Pancreas (tissue), 10 donors: ENCODE results near the gene AUP1. TPM values are rescaled to one million over a fixed set of nuclear protein-coding genes. Genes with fewer than 3 reads are reported as not detected.

Experiments used
- ATAC-seq, 4 donors: fragments of 200-7000 bp; cut with Tn5 transposase; one replicate each; pipeline versions ENCODE4 v1.8.0 to v1.9.1; 2020; ENCODE audit warnings: mild to moderate bottlenecking in 4 of 4, moderate library complexity in 4 of 4
- DNase-seq, 6 donors: peaks; one replicate each; pipeline ENCODE4 v3.0.0-alpha.2; 2020
- FAIRE-seq: peaks from 2 replicates; lab custom pipeline; 2012; peaks lifted over from hg19 to GRCh38; lab: Jason Lieb, UNC
- H3K27ac ChIP-seq, 4 donors: fragments of 200-600 bp; sonication (generic); 1 replicate in 3 of 4; 2 replicates in 1 of 4; pipeline versions ENCODE4 v1.5.0 to v1.8.0; 2020
- H3K27me3 ChIP-seq, 4 donors: fragments of 200-600 bp; one replicate each; pipeline ENCODE4 v1.8.0; 2021
- H3K36me3 ChIP-seq, 3 donors: fragments of 200-600 bp; sonication (generic) in 1 of 3; one replicate each; pipeline versions ENCODE4 v1.5.0 to v1.8.0; 2020 to 2021
- H3K4me1 ChIP-seq, 3 donors: fragments of 200-600 bp; one replicate each; pipeline ENCODE4 v1.8.0; 2021
- H3K4me3 ChIP-seq, 4 donors: fragments of 200-600 bp; sonication (generic) in 2 of 4; one replicate each; pipeline versions ENCODE4 v1.5.0 to v1.8.0; 2020 to 2021
- H3K9me3 ChIP-seq, 4 donors: fragments of 200-600 bp; one replicate each; pipeline ENCODE4 v1.8.0; 2021
- WGBS, 2 donors: extraction: QIAGEN DNeasy Blood & Tissue Kit; methylation state at CpG; one replicate each; pipeline ENCODE4 v1.1.7; 2013; 5-methylcytosine and 5-hydroxymethylcytosine counted together
- intact Hi-C, 3 donors: fragments of 100-400 bp; cut with DNase I; formaldehyde crosslinking; loops; one replicate each; pipeline versions ENCODE4 v1.11.1 to v1.14.2; 2022
- polyA plus RNA-seq, 2 donors: library from polyadenylated mRNA; stranded (reverse); fragments of 200-250 nt; gene quantifications; one replicate each; pipeline ENCODE4 v1.2.3, GENCODE V29; 2013
- total RNA-seq, 6 donors: library from RNA; stranded (reverse); fragmentation: NEBNext Ultra II Directional in 4 of 6; extraction: Animal tissue kit (Norgen Biotek cat#: 25700) in 4 of 6; gene quantifications; one replicate each; pipeline versions ENCODE4 v1.2.1 to v1.2.4, GENCODE V29; 2021 to 2023
- TF ChIP-seq, protein P1 (sequence below), 4 donors: fragments of 200-600 bp; sonication (generic) in 3 of 4; IDR thresholded peaks; one replicate each; pipeline versions ENCODE4 v1.5.0 to v1.8.0; 2021; ENCODE audit warnings: antibody characterized with exemption in 4 of 4
- donor health status: healthy with polysubstance abuse.
- donor health status: DM: no; HTN: no; CAD: no; lungs with moderate emphysema.
- donor health status: DM: no; HTN: no; CAD: no.
- donor health status: control.
- donor health status: control.
- donor health status: Bipolar disorder and iron deficiency.
- donor health status: DM: yes; HTN: yes; CAD: no.
- donor health status: DM: no; HTN: no; CAD: no.
- donor health status: DM: no; HTN: no; CAD: no.
- donor health status: DM: yes; HTN: yes; CAD: no.

AUP1 gene
- total and polyA plus RNA-seq, 8 donors: 62.1 to 258 (median 71.8) TPM

- Histone ChIP-seq H3K27me3 (no peaks in the 10 kb centered on the region), H3K27ac (no peak overlapping the region)
- no peak for FAIRE-seq
These were observed 9.4 kb upstream of the AUP1 start for GRCh38 chr2:74538881-74539339.

GRCh38 chr2:74537140-74537539 lies 7.6 kb upstream of the AUP1 start:
- no peaks in the 10 kb centered on the region for H3K36me3 ChIP-seq
- no peaks in the 10 kb centered on the region for H3K4me1 ChIP-seq
- H3K9me3 ChIP-seq: no peaks in the 10 kb centered on the region
- WGBS, 2 donors: 45 to 55% methylated on average over 4 of the region's 4 CpGs
- TF ChIP-seq, protein P1, sequence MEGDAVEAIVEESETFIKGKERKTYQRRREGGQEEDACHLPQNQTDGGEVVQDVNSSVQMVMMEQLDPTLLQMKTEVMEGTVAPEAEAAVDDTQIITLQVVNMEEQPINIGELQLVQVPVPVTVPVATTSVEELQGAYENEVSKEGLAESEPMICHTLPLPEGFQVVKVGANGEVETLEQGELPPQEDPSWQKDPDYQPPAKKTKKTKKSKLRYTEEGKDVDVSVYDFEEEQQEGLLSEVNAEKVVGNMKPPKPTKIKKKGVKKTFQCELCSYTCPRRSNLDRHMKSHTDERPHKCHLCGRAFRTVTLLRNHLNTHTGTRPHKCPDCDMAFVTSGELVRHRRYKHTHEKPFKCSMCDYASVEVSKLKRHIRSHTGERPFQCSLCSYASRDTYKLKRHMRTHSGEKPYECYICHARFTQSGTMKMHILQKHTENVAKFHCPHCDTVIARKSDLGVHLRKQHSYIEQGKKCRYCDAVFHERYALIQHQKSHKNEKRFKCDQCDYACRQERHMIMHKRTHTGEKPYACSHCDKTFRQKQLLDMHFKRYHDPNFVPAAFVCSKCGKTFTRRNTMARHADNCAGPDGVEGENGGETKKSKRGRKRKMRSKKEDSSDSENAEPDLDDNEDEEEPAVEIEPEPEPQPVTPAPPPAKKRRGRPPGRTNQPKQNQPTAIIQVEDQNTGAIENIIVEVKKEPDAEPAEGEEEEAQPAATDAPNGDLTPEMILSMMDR (IDR thresholded peaks at IDR 0.05): no peak
- no peak for DNase-seq
- no peak overlapping the region for H3K4me3 ChIP-seq
- intact Hi-C loops: no loop called here
- no peak for ATAC-seq
- no peaks in the 10 kb centered on the region for H3K27me3 ChIP-seq
- no peak overlapping the region for H3K27ac ChIP-seq
- no peak for FAIRE-seq

More at GRCh38 chr2:74538881-74539339, 9.4 kb upstream of the AUP1 start:
- Histone ChIP-seq H3K9me3 (no peaks in the 10 kb centered on the region), H3K4me3 (no peak overlapping the region), H3K36me3 (no peaks in the 10 kb centered on the region), H3K4me1 (no peaks in the 10 kb centered on the region)
- WGBS, 2 donors: 52 to 59% methylated on average over 7 of the region's 7 CpGs
- TF ChIP-seq, protein P1 (IDR thresholded peaks at IDR 0.05): no peak
- no peak for ATAC-seq
- intact Hi-C loops: no loop called here
- DNase-seq: no peak

DNA sequence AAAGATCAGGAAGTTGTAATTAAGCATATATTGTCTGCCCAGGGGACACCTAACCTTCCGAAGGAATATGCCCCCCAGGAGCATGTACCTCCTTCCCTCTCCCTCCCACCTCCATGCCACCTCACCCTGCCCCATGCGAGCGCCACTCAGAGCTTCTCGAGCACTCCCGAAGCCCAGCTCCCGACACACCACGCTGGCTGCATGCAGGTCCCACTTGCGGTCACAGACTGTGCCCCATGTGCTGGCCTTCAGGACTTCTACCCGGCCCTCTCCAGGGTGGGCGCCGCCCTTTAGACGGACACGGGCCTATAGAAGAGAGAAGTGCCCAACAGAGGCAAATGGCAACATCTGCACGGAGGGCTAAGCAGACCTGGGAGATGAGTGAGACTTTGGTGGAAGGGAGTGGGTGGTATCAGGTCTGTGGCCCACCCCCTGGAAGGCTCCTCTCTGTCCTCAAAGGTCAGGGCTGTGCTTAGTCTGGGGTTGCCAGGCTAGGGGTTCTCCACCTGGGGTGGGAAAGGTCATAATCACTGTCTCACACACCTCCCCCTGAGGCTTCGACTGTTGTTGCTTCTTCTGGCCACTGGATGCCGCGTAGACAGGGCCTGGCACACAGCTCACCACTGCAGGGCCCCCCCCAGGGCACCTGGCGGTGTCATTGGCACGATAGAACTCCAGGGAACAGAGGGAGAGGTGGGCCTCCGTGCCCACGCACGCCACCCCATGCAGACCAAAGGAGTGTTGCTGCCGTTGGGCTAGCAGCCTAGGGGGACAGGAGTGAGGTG lies 6.9 kb upstream of the AUP1 start:
- Histone ChIP-seq H3K9me3 (no peaks in the 10 kb centered on the region), H3K27me3 (no peaks in the 10 kb centered on the region), H3K36me3 (no peaks in the 10 kb centered on the region), H3K27ac (no peak overlapping the region), H3K4me3 (no peak overlapping the region), H3K4me1 (peaks cover 0 to under 1% (median 0%) of the 10 kb centered on the region in 3 donors)
- WGBS, 2 donors: 60 to 78% methylated on average over 23 of the region's 23 CpGs
- TF ChIP-seq, protein P1 (IDR thresholded peaks at IDR 0.05): no peak
- intact Hi-C loops: no loop called here
- ATAC-seq: no peak
- DNase-seq: peak in 2 of 6 donors; percentile 23 to 43
- no peak for FAIRE-seq

DNA sequence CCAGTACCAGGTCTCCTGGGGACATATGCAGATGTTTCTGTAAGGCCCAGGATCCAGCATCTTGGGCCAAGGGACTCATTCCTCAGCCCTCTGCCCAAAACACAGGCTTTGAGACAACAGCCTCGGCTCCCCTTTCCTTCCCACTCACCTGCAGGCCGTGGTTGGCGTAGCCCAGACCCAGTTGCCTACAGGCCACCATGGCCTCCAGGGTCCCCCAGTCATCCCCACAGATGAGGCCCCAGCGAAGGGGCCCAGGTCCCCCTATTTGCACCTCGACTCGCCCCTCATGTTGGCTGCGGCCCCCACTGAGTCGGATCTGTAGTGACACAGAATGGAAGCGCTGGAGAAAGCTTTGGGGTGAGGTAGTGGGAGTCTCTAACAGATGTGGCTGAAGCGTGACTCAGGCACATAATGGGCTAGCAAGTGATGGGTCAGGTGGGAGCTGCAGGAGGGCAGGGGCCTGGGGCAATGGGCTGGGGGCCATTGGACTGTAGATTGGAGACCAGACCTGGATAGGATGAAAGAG lies 6.0 kb upstream of the AUP1 start:
- no peaks in the 10 kb centered on the region for H3K27me3 ChIP-seq
- intact Hi-C loops: no loop called here
- WGBS, 2 donors: 77 to 82% methylated on average over 10 of the region's 10 CpGs
- ATAC-seq (no peak), FAIRE-seq (no peak), DNase-seq (peak in 2 of 6 donors; percentile 10 to 46)
- TF ChIP-seq, protein P1 (IDR thresholded peaks at IDR 0.05): no peak
- H3K36me3 ChIP-seq: no peaks in the 10 kb centered on the region
- no peak overlapping the region for H3K4me3 ChIP-seq
- no peak overlapping the region for H3K27ac ChIP-seq
- H3K4me1 ChIP-seq: peaks cover 0 to 8% (median 7%) of the 10 kb centered on the region in 3 donors
- no peaks in the 10 kb centered on the region for H3K9me3 ChIP-seq

DNA sequence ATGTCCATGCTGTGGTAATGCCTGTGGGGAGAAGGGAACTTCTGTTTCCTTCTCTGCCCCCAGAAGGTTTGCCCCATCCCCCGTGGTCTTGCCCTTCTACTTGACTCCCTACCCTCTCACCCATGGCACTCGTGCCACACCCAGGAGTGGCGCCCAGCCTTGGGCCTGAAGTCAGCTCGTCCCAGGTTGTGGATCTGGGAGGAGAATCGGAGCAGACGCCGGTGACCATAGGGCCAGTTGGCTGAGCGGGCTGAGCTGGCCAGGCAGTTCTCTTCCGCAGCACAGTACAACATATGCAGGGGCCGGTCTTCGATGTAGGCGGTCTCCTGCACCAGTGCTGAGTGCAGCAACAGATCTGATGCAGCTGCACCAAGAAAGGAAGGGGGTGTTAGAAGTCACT lies 4.9 kb upstream of the AUP1 start:
- TF ChIP-seq, protein P1 (IDR thresholded peaks at IDR 0.05): no peak
- no peak for FAIRE-seq
- no peak for ATAC-seq
- no peaks in the 10 kb centered on the region for H3K36me3 ChIP-seq
- H3K4me3 ChIP-seq: no peak overlapping the region
- H3K27ac ChIP-seq: no peak overlapping the region
- H3K27me3 ChIP-seq: no peaks in the 10 kb centered on the region
- 70 to 86% methylated on average over 12 of the region's 12 CpGs for WGBS, 2 donors
- no peaks in the 10 kb centered on the region for H3K9me3 ChIP-seq
- intact Hi-C loops: no loop called here
- DNase-seq: peak in 2 of 6 donors; percentile 11 to 39
- H3K4me1 ChIP-seq: peaks cover 0 to 8% (median 7%) of the 10 kb centered on the region in 3 donors
